Measurements from ENCODE around the gene THBD.

Gene THBD, protein sequence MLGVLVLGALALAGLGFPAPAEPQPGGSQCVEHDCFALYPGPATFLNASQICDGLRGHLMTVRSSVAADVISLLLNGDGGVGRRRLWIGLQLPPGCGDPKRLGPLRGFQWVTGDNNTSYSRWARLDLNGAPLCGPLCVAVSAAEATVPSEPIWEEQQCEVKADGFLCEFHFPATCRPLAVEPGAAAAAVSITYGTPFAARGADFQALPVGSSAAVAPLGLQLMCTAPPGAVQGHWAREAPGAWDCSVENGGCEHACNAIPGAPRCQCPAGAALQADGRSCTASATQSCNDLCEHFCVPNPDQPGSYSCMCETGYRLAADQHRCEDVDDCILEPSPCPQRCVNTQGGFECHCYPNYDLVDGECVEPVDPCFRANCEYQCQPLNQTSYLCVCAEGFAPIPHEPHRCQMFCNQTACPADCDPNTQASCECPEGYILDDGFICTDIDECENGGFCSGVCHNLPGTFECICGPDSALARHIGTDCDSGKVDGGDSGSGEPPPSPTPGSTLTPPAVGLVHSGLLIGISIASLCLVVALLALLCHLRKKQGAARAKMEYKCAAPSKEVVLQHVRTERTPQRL

GRCh38 chr20:23049201-23050075 is at the start of gene THBD:
Gene THBD, minus strand, starts transcription at chr20:23049672. Its CDS starts 168 bp downstream, at chr20:23049504.
- peak; percentile 15 for DNase-seq

DNA sequence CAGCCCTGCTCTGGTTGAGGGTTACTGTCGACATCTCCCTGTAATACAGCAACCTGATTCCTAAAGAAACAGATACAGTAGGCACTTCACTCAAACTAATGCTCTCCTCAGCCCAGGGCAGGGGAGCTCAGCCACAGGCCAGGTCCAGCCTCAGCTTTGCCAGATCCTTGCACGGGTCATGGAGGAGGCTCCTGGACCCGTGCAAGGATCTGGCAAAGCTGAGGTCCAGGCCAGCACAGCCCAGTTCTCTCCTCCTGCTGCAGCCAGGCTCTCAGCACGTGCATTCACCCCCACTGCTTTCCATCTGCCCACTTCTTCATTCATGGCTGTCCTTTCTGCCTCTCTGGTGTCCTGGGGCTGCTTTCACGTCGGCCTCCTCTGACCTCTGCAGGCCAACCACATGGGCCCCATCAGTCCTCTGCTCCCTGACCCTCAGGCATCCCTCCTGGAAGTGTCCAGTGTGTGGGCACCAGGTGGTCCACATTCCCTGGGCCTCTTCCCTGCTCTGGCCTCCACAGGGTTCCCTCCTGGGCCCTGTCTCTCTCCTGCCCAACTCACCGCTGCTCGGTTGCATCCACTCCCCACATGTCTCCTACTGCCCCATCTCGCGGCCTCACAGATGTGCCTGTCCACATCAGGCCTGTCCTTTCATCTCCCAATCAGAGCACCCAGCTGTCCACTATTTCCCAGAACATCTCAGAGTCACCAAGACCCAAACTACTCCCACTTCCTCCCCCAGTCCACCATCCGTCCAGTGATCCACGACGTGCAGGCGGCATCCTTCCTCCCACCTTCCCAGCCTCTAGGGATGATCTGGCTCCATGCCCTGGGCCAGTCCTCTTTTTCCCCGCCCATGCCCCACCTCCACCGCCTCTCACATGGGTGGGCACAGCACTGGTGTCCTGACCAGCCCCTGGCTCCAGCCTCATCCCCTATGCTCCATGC is 48.4 kb upstream of the THBD start:
- DNase-seq, result no peak

- DNase-seq, result no peak
These were observed 47.6 kb upstream of the THBD start for GRCh38 chr20:23096986-23097520.

DNA sequence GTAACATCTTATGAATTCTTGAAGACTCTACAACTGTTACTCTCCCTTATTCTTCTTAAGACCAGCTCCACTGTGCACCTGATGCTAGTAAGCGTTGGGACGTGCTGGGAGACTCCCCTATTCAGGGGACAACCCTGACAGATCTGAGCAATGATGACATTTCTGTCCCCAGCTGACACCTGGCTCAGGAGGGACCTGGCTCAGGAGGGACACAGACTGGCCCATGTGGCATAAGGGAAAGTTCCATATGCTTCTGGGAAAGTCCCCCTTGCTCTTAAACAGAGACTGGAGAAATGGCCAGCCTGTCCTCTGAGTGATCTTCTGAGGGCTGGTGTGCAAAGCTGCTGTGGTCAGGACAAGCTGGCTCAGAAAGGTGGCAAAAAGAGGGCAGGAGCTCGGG is 46.6 kb upstream of the THBD start:
- DNase-seq, result no peak

DNA sequence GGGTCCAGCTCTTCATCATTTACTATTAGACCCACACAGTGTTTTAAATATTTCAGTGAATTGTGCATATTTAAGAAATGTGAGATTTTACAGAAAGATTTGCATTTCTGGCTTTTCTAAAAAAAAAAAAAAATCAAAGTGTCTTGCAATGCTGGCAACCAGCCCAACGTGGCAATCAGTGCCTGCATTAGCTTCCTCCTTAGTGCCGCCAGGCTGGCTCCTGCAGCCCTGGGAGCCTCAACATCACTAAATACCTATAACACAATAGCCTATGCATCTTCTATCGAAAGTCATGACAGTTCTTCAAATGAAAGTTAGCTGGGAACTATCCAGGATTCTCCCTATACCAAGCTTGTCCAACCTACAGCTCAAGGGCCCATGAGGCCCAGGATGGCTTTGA is 46.0 kb upstream of the THBD start:
- DNase-seq, result no peak

- DNase-seq, result no peak
These were observed 45.5 kb upstream of the THBD start for GRCh38 chr20:23094927-23095326.

DNA sequence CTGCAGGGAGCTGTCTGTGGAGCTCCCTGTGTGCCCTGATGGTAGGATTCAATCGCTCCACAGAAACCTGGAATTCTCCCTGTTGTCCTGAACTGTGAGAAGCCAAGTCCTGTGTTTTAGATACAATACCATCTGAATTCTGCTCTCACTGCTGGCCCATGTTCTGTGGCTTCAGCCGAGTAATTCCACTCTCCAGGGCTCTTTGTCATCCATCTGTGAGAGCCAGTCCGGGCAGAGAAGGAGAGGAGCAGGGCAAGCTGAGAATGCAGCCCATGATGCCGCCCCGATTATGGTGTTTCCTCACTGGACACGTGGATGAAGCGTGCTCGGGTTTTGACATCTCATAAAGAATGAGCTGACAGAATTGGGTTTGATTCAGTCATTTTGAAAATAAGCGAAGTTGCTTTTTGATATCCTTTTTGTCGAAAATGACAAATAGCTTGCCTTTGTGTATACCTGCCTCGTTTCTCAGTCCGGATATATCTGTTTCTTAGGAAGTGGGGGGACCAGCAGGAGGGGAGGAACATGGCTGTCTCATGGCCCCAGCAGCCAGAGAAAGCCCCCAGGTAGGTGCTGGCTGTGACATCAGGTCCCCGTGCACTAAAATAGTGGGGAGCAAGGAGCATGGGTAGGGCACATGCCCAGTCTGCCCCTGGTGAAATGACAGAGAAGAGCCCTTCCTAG is 44.9 kb upstream of the THBD start:
- no peak for DNase-seq

DNA sequence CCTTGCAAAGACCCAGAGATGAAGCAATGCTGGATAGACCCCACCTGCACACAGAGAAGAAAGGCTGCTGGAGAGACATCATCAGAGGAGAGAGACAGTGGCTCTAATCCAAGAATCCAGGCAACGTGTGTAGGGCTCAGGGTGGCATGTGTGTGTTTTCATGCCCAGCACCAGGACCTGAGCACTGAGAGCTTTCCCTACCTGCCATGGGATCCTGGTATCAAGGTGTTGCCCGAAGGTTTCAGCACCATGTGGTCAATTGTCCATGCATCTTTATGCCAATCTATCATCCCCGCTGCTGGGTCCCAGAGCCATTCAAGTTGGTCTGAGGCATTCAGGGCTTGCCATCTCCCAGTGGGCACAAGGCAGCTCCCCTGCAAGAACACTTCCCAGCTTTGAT is 44.1 kb upstream of the THBD start:
- no peak for DNase-seq

- no peak for DNase-seq
These were observed 43.5 kb upstream of the THBD start for GRCh38 chr20:23092861-23093495.

DNA sequence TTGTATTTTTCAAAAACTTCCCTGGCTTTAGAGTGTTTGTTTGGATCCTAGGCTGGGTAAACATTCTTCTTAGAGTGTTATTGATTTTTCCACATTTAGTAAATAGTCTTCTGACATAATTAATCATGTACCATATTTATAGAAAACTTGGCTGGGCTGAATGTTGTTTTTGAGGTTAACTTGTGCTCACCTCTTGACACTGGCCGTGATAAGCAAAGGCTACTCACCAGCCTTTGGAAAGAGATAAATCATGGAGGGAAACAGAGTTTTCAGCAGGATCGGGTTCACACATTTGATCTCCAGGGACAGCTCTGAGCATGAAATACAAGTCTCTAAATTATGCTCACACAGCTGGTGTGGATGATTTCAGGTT is 42.9 kb upstream of the THBD start:
- DNase-seq, result no peak

DNA sequence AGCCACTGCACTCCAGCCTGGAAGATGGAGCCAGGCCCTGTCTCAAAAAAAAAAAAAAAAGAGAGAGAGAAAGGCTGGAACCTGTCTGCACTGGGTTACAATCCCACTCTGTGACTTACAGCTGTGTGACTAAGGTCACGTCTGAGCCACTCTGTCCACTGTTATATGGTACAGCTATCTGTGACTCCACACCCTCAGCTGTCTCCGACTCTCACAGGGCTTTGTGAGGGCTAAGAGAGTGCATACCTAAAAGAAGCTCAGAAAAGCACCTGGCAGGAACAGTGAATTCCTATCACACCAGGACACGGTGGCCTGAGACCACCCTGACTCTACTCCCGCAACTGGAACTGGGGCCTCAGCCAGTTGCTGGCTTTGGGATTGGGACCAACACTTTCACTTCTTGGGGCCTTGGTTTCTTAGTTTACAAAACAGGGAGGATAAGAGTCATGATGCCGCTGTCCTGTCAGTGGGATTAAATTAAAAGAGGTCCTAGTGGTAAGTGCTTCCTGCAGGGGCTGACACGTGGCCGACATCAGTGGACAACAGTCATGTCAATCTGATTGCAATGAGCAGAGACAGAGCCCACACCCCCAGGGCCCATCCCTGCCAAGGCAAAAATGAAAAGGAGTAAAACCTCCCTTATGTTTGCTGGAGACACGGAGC is 42.4 kb upstream of the THBD start:
- no peak for DNase-seq

DNA sequence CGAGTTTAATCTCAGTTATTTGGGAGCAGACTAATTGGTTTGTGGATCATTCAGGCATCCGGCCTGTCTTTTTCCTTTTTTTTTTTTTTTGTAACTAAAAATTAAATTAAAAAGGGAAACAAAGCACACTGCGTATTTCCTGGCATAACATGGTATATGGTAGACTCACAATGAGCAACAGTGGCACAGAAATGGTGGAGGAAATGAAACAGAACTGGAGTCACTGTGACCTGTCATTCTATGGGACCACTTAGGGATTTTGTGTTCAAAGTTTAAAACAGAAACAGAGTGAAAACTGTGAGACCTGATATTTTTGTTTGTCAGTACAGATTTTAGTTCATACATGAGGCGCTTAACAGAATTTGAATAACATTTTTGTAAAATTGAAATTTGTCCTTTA is 41.4 kb upstream of the THBD start:
- no peak for DNase-seq

GRCh38 chr20:23090147-23090546 is 40.7 kb upstream of the THBD start:
- no peak for DNase-seq

DNA sequence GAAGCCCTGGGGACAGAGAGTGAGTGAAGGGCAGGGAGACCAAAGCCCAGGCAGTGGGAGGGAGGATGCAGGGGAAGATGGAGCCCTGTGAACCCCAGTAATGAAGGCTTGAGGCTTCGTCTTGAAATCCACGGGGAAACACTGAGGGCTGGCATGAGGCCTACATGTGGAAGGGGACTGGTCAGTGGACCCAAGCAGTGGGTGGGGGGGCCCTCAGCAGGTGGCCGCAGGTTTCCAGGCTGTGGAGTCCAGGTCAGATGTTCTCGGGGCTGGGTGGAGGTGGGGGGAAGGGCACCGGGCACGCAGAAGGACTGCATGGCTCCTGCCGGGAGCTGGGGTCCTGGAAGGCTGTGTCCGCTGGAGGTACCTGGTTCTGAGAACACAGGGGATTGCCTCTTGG is 39.4 kb upstream of the THBD start:
- no peak for DNase-seq

DNA sequence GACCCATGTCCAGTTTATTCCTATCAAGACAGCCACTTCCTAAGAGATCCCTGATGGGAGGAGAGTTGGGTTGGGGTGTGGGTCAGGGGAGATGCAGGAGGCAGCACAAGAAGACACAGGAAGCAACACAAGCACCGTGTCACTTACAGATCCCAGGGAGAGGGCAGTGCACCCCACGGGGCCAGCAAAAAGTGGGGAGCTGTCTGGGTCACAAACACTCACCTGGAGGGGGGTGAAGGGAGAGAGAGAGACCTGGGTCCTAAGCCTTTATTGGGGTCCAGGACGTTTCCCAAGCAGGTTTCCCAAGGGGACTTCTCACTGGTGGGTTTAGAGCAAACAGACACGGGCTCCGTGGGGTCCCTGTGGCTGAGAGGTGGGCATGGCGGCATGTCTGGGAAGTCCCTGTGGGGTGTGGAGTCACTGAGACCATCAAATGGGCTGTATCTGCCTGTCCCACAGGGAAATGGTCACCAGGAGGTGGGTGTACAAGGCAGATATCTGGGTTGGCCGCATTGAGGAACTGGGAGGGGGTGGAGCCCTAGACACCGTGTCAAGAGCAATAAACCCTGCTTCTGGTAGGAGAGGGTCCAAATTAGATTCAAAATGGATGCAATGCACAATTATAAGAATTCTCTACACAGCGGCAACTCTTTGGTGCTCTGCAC is 38.2 kb upstream of the THBD start:
- DNase-seq, result no peak

GRCh38 chr20:23086931-23087411 is 37.5 kb upstream of the THBD start:
- DNase-seq, result no peak

DNA sequence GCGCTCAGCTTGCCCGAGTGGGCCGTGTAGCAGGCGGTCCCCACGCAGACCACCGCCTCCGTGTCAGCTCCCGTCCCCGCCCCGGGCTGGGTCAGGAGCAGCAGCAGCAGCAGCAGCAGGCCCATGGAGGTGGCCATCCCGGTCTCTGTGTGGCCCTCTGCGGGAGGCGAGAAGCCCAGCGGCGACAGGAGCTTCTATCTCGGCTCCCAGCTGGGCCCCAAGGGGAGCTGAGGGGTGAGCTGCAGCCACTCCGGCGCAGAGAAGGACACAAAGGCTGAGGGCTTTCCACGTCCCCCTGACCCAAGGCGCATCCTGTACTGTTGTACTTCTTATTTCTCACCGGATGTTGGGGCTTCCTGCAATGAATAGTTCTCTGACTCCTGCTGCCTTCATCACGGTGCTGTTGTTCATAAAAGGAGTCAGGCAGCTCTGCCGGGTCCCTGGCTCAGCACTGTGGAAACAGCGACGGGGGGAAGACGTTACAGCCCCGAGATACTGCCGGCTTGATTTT is 36.6 kb upstream of the THBD start, which contains the start of gene CD93:
Gene CD93, minus strand, starts transcription at position 269 of the 511 bp plus-strand sequence. Its CDS starts 132 bp downstream, at position 137.
- peak; percentile 15 for DNase-seq

- DNase-seq, result no peak
These were observed 36.1 kb upstream of the THBD start for GRCh38 chr20:23085436-23086055.

DNA sequence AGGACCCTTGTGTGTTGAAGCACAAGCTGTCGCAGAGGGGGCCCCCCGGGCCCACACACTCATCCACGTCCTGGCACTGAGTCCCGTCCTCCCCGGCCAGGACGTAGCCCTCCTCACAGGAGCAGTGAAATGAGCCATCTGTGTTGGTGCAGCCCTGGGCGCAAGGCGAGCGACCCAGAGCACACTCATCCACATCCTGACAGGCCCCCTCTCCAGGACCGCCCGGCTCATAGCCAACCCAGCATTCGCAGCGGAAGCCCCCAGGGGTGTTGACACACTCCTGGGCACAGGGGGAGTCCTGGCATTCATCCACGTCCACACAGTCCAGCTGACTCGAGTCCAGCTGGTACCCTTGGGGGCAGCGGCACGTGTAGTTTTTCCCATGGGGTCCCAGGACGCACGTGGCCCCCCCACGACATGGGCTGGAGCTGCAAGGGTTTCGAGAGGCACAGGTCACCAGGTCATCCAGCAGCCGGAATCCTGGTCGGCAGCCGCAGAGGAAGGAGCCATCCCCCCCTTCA is 35.4 kb upstream of the THBD start:
- no peak for DNase-seq

All from stimulated activated CD4-positive, alpha-beta T cell treated with anti-CD3 and anti-CD28 coated beads, Interleukin-15, amount 100 ng/mL, for 24 hours (primary cell).